Middle frontal gyrus (tissue), 1 donor: Measurements from ENCODE around the gene EPB41L1.

ENCODE experiments used
- DNase-seq: peaks from one replicate; pipeline ENCODE4 v3.0.0-alpha.2; 2015; ENCODE audit warnings: low spot score; ENCODE audit errors: extremely low spot score

The EPB41L1 gene

DNA sequence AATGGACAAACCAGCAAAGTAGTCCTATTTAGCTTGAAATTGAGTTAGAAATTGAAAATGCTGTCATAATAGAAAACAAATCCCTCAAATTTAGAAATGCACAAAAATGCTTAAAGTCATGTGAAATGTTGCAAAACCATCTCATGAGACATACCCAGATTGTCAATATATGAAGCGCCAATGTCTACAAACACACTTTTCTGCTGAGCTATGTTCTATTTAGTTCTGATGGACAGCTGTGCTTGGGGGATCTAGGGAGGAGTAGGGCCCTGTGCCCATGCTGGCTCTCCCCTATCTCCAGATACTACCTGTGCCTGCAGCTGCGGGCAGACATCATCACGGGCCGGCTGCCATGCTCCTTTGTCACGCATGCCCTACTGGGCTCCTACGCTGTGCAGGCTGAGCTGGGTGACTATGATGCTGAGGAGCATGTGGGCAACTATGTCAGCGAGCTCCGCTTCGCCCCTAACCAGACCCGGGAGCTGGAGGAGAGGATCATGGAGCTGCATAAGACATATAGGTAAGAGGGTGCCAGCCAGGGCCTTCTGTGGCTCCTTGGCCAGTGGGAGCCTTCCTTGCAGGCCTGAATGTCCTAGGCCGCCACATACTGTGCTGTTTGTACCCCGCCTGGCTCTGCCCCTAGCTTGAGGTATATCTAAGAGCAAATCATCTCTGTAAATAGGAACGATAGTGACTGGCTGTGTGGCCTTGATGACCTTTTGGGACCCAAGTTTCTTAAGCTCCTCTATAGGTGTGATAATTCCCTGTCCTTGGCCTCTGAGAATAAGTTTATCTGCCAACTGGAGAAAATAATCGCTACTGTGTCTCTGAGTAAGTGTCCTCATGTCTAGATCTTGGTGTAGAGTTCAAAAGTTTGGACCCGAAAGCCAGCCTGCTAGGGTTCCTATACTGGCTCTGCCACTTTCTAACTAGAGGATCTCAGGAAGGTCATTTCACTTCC is 30.6 kb downstream of the EPB41L1 start:
- no peak for DNase-seq

- DNase-seq, result no peak
Observed at GRCh38 chr20:36193977-36194712, 39.6 kb downstream of the EPB41L1 start.

- DNase-seq, result no peak
Observed at GRCh38 chr20:36196676-36197075, 42.1 kb downstream of the EPB41L1 start.

DNA sequence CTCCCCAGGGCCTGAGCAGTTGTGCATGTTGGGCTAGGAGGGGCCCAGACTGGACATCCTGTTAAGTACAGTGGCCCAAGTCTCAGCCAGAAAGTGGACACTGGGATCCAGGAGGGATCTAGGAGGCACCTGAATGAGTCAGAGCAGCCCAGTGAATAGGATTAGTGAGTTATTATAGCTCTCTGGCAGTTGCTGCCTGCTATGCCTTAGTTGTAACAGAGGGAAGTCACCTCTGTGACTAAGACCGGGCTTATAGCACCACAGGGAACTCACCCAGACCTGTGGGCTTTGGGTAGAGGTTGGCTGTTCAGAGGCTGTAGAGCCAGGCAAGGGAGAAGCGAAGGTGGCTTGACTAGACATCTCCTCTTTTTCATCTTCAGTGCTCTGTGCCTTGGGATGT is 42.7 kb downstream of the EPB41L1 start:
- DNase-seq, result no peak

GRCh38 chr20:36199345-36200257 is 45.1 kb downstream of the EPB41L1 start:
- DNase-seq, result peak; percentile 57

DNA sequence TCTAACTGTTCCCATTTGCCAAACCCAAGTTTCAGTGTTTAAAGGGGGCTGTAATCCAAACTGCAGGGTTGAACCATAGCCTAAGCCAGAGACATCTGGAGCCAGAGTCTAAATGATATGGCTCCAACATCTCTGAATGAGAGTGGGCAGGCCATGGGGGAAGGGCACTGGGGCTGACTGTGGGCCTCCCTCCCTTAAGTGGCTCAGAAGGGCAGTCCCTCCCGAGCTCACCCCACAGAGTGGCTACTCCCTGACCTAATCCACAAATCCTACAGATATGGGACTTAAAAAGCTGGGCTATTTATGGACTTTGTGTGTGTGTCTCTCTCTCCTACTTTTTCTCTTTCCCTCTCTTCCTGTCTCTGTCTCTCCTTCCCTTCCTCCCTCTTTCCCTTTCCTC is 45.9 kb downstream of the EPB41L1 start:
- DNase-seq, result no peak

DNA sequence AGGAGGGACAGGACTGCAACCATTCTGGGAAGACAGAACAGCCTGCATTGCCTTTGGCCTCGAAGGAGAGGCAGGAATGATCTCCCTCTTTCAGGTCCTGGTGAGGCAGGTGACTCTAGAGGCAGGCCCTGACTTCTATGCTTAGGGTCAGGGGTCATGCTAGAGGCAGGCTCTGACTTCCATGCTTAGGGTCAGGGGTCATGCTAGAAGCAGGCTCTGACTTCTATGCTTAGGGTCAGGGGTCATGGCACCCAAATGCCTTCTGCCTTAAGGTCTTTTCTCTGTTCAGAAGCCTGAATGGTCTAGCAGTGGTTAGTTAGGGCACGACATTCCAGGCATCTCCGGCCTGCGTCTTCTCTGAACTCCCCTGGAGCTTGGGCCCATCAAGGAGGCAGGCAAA is 46.7 kb downstream of the EPB41L1 start:
- no peak for DNase-seq

- peak; percentile 43 for DNase-seq
Observed at GRCh38 chr20:36202891-36203338, 48.4 kb downstream of the EPB41L1 start.

DNA sequence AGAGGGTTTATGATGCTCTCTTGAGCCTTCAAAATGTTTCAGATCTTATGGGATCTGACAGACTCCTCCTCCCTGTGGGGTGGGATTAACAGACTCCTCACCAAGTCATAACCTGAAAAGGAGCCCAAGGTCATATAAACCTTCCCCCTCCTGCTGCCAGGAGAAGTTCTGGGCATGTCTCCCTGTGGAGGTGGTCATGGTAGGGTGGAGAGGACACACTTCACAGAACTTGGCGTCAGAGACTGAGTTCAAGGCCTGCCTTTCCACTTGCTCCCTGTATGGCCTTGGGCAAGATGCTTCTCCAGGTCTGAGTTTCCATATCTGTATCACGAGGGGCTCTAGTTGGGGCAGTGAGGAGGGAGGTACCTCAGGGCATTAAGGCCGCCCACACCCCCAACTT is 49.3 kb downstream of the EPB41L1 start:
- DNase-seq, result no peak

- DNase-seq, result no peak
Observed at GRCh38 chr20:36205026-36205425, 50.5 kb downstream of the EPB41L1 start.

DNA sequence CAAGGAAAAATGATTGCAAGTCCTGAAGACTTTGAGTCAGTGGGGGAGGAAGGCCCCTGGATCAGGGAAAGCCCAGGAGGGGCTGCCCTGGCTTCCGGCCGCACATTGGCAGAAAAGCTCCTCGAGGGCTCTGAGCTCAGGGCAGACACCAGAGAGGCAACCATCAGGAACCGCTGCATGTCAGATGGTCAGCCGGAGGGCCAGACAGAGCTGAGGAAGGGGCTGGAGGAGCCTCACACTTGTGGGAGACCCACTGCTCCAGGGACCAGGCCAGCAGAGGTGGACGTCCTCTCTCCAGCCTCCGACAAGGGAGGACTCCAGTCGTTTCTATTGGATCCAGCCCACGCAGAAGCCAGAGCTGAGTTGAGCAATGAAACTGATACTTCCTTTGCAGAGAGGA is 51.5 kb downstream of the EPB41L1 start:
- DNase-seq, result no peak

GRCh38 chr20:36206641-36207040 is 52.1 kb downstream of the EPB41L1 start:
- DNase-seq, result no peak

GRCh38 chr20:36207602-36208001 is 53.1 kb downstream of the EPB41L1 start:
- no peak for DNase-seq

DNA sequence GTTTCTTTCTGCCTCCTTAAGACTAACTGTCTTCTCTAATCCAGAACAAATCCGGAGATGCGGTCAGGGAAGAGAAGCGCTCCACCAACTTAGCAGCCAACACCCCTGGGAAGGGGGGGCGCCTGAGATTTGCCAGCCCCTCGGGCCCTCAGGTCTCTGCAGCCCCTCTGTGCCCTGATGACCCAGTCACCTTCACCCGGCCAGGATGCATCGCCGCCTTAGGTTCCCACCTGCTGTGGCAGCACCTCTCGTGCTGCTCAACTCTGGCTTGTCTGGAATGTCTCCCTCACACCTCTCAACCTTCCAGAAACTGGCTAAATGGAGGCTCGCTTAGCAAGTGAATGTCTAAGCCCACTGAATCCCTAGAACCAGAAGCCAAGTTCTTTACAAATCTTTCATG is 53.7 kb downstream of the EPB41L1 start:
- DNase-seq, result no peak

DNA sequence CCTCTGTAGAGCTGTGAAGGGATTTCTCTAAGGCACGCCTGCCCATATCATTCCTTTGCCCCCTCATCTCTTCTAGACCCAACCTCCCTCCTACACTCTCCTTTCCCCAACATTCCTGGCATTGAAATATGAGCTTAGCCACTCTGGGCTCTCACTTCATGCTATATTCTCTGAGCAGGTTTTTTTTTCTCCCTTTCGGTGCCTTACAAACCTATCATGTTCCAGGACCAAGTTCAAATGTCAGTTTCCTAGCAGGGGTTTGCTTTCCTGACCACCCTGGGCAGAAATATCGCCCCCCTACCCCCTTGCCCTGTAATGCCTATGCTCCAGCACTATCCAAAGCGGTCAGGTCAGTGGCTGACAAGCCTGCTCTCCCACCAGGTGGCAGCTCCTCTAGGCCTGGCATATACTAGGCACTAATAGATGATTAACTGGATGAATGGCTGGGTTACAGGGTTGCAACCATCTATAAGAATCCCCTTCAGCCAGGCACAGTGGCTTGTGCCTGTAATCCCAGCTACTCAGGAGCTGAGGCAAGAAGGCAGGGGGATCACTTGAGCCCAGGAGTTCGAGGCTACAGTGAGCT is 56.0 kb downstream of the EPB41L1 start:
- DNase-seq, result no peak

DNA sequence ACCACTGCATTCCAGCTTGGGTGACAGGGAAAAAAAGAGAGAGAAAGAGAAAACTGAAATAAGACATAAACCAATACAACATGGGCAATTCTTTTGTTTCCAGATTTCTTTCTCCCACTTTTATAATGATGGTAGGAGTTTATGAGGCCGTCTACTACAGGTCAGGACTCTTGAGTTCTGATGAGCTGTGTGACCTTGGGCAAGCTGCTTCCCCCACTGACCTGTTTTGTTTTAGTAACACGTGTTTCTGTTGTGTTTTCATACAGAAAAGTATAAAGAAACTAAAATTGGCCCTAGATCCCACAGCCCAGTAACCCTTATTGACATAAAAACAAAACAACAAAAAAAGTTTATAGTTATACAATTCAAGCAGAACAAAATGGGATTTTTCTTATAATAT is 58.8 kb downstream of the EPB41L1 start:
- no peak for DNase-seq

GRCh38 chr20:36214684-36215256 is 60.2 kb downstream of the EPB41L1 start:
- DNase-seq, result no peak

DNA sequence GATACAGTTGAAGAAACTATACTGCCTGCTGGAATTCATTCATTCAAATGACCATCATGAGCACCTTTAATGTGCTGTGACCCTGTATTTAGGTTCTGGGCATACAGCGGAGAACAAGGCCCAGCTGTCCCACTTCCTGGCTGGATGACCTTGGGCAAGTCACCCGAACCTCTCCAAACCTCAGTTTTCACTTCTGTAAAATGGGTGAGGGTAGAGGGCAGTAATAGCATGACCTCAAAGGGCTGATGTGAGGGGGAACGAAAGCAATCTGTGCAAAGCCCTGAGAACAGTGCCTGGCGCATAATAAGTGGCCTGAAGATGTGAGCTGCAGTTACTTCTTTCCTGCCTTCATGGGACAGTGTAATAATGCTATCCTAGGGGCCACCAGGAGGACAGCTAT is 61.2 kb downstream of the EPB41L1 start:
- no peak for DNase-seq

GRCh38 chr20:36216314-36217025 is 61.9 kb downstream of the EPB41L1 start:
- no peak for DNase-seq

GRCh38 chr20:36217226-36217625 is 62.7 kb downstream of the EPB41L1 start:
- no peak for DNase-seq
